ENCODE measurements around the gene SMCO1.
"Not testable (repeated sequence)": the region's sequence is repeated elsewhere in the genome, so short reads cannot be mapped to it uniquely, and the experiment has no call there.

Gene SMCO1

DNA sequence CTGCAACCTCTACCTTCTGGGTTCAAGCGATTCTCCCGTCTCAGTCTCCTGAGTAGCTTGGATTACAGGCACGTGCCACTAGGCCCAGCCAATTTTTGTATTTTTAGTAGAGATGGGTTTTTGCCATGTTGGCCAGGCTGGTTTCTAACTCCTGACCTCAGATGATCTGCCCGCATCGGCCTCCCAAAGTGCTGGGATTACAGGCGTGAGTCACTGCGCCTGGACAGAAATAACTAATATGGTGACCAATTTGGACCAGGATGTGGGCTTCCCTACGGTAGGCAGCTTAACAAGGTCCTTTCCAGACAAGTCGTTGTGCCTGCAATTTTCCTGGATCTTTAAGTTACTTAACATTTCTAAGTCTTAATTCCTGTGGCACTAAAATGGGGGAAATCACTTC, 38.4 kb upstream of the SMCO1 start:
- DNase-seq (ENCODE audit: low read depth), result no peak
- no peak for TF ChIP-seq CTCF (conservative IDR thresholded peaks at IDR 0.05; ENCODE audit: low read length)
- H3K4me3 ChIP-seq (ENCODE audit: low read length), result no peak overlapping the region

- no peak overlapping the region for H3K4me3 ChIP-seq (ENCODE audit: low read length)
- DNase-seq (ENCODE audit: low read depth), result no peak
- TF ChIP-seq CTCF (conservative IDR thresholded peaks at IDR 0.05; ENCODE audit: low read length), result no peak
Measured at GRCh38 chr3:196552253-196552652, 37.1 kb upstream of the SMCO1 start.

GRCh38 chr3:196550172-196550571, 35.0 kb upstream of the SMCO1 start:
- not testable (repeated sequence) for H3K4me3 ChIP-seq (ENCODE audit: low read length); DNase-seq (ENCODE audit: low read depth)

GRCh38 chr3:196549312-196549711, 34.2 kb upstream of the SMCO1 start:
- not testable (repeated sequence) for DNase-seq (ENCODE audit: low read depth); H3K4me3 ChIP-seq (ENCODE audit: low read length)

GRCh38 chr3:196547067-196547466, 31.9 kb upstream of the SMCO1 start:
- no peak overlapping the region for H3K4me3 ChIP-seq (ENCODE audit: low read length)
- TF ChIP-seq CTCF (conservative IDR thresholded peaks at IDR 0.05; ENCODE audit: low read length), result no peak
- no peak for DNase-seq (ENCODE audit: low read depth)

DNA sequence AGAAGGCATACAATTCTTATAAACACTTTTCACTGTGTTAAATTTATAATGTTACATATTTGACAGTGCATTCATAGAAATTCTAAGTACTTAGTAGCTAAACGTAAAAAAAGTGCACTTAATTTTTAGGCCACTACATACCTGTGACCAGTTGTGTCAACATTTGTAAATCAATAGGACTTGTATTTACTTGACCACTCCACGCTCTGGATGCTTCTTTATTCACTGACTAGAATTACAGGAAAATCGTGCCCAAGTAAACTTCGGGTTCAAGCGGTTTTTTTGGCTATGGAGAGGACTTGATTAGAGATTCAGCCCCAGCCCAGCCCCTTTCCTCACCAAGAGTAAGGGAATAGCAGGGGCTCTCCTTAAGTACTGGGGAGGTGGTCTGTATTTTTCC, 31.4 kb upstream of the SMCO1 start:
- TF ChIP-seq CTCF (conservative IDR thresholded peaks at IDR 0.05; ENCODE audit: low read length), result no peak
- H3K4me3 ChIP-seq (ENCODE audit: low read length), result no peak overlapping the region
- DNase-seq (ENCODE audit: low read depth), result no peak

- no peak overlapping the region for H3K4me3 ChIP-seq (ENCODE audit: low read length)
- TF ChIP-seq CTCF (conservative IDR thresholded peaks at IDR 0.05; ENCODE audit: low read length), result no peak
- no peak for DNase-seq (ENCODE audit: low read depth)
Measured at GRCh38 chr3:196544491-196544992, 29.4 kb upstream of the SMCO1 start.

GRCh38 chr3:196541684-196542445, 26.7 kb upstream of the SMCO1 start:
- TF ChIP-seq CTCF (conservative IDR thresholded peaks at IDR 0.05; ENCODE audit: low read length), result no peak
- H3K4me3 ChIP-seq (ENCODE audit: low read length), result no peak overlapping the region
- no peak for DNase-seq (ENCODE audit: low read depth)
